ENCODE measurements around the gene NACC1. TPM values are rescaled to one million over a fixed set of nuclear protein-coding genes. Genes with fewer than 3 reads are reported as not detected.

NACC1 gene
- 55.0 TPM for polyA plus RNA-seq (2013, experiment 1 of 2; ENCODE audit: insufficient read length)
- 48.7 TPM for polyA plus RNA-seq (2013, experiment 2 of 2; ENCODE audit: insufficient read length)

- DNase-seq = peak; percentile 94
These were observed at the start of gene NACC1 for GRCh38 chr19:13117772-13118423. TSS of gene NACC1 (plus strand) at chr19:13118264. CDS start at chr19:13135208, 16,944 bp downstream.

- no peak for DNase-seq
These were observed 48.4 kb upstream of the NACC1 start for GRCh38 chr19:13069415-13070359.

- no peak for DNase-seq
These were observed 47.5 kb upstream of the NACC1 start for GRCh38 chr19:13070425-13071140.

- no peak for DNase-seq
These were observed 46.4 kb upstream of the NACC1 start for GRCh38 chr19:13071444-13072187.

- no peak for DNase-seq
These were observed 45.7 kb upstream of the NACC1 start for GRCh38 chr19:13072188-13072908.

GRCh38 chr19:13073263-13073662 lies 44.8 kb upstream of the NACC1 start:
- no peak for DNase-seq

- no peak for DNase-seq
These were observed 43.7 kb upstream of the NACC1 start for GRCh38 chr19:13074378-13074777.

GRCh38 chr19:13076320-13076719 lies 41.7 kb upstream of the NACC1 start:
- no peak for DNase-seq

- DNase-seq = no peak
These were observed 41.3 kb upstream of the NACC1 start for GRCh38 chr19:13076787-13077186.

GRCh38 chr19:13077240-13077639 lies 40.8 kb upstream of the NACC1 start:
- DNase-seq = no peak

GRCh38 chr19:13078381-13078780 lies 39.7 kb upstream of the NACC1 start:
- DNase-seq = no peak

- no peak for DNase-seq
These were observed 39.0 kb upstream of the NACC1 start for GRCh38 chr19:13078897-13079541.

- DNase-seq = peak; percentile 84
These were observed 38.5 kb upstream of the NACC1 start for GRCh38 chr19:13079542-13079986.

- DNase-seq = peak; percentile 97
These were observed 35.7 kb upstream of the NACC1 start for GRCh38 chr19:13082192-13083007.

GRCh38 chr19:13083008-13083404 lies 35.1 kb upstream of the NACC1 start:
- no peak for DNase-seq

- peak; percentile 69 for DNase-seq
These were observed 34.4 kb upstream of the NACC1 start for GRCh38 chr19:13083627-13084026.

GRCh38 chr19:13085666-13086065 lies 32.4 kb upstream of the NACC1 start:
- no peak for DNase-seq

- DNase-seq = no peak
These were observed 31.7 kb upstream of the NACC1 start for GRCh38 chr19:13086341-13086740.

GRCh38 chr19:13087295-13087694 lies 30.8 kb upstream of the NACC1 start:
- no peak for DNase-seq
